Loucy (cell line): ENCODE measurements around the gene C10orf105.
A peak's percentile ranks its signal among the peaks of the same experiment; 100 is the strongest.

Experiments
- H2AFZ ChIP-seq: fragments of 200-600 bp; sonication (generic); 2 replicates; pipeline ENCODE4 v1.6.0; 2016; ENCODE audit warnings: antibody characterized with exemption, mild to moderate bottlenecking, low read length, moderate library complexity
- H3F3A ChIP-seq: fragments of 200-600 bp; 2 replicates; pipeline ENCODE4 v1.6.0; 2016; ENCODE audit warnings: antibody characterized with exemption, low read depth, mild to moderate bottlenecking
- H3K27me3 ChIP-seq: fragments of 200-600 bp; sonication (generic); 2 replicates; pipeline ENCODE4 v1.6.1; 2014; ENCODE audit warnings: low read length, mild to moderate bottlenecking; ENCODE audit not compliant: insufficient read depth, poor library complexity, severe bottlenecking
- H3K36me3 ChIP-seq: fragments of 200-600 bp; sonication (generic); 2 replicates; pipeline ENCODE4 v1.6.1; 2016; ENCODE audit warnings: low read length; ENCODE audit not compliant: insufficient read depth
- H3K4me1 ChIP-seq: fragments of 200-600 bp; sonication (generic); 2 replicates; pipeline ENCODE4 v1.5.1; 2014; ENCODE audit warnings: low read length, mild to moderate bottlenecking; ENCODE audit not compliant: insufficient read depth, poor library complexity, severe bottlenecking
- H3K4me2 ChIP-seq: fragments of 200-600 bp; sonication (generic); 2 replicates; pipeline ENCODE4 v1.6.0; 2014; ENCODE audit warnings: antibody characterized with exemption, low read length, low read depth, mild to moderate bottlenecking; ENCODE audit not compliant: poor library complexity, severe bottlenecking
- H3K4me3 ChIP-seq: fragments of 200-600 bp; sonication (generic); 2 replicates; pipeline ENCODE4 v1.5.1; 2014; ENCODE audit warnings: low read length, mild to moderate bottlenecking, mixed read lengths; ENCODE audit not compliant: poor library complexity, severe bottlenecking
- H3K79me2 ChIP-seq: fragments of 200-600 bp; sonication (generic); 2 replicates; pipeline ENCODE4 v1.6.1; 2014; ENCODE audit warnings: low read length; ENCODE audit not compliant: insufficient read depth
- H3K9ac ChIP-seq: fragments of 200-600 bp; sonication (generic); 2 replicates; pipeline ENCODE4 v1.6.0; 2014; ENCODE audit warnings: mild to moderate bottlenecking, low read depth, low read length, moderate library complexity; ENCODE audit not compliant: poor library complexity, severe bottlenecking
- H3K9me2 ChIP-seq: fragments of 200-600 bp; sonication (generic); replicated peaks from 2 replicates; pipeline ENCODE4 v1.6.1; 2016; ENCODE audit warnings: low read depth, low read length, mixed read lengths
- H3K9me3 ChIP-seq: fragments of 200-600 bp; sonication (generic); 2 replicates; pipeline ENCODE4 v1.6.1; 2014; ENCODE audit warnings: mild to moderate bottlenecking, antibody characterized with exemption, low read length, low read depth; ENCODE audit not compliant: insufficient read depth
- H4K20me1 ChIP-seq: fragments of 200-600 bp; sonication (generic); 2 replicates; pipeline ENCODE4 v1.6.0; 2014; ENCODE audit warnings: antibody characterized with exemption, low read length, mild to moderate bottlenecking; ENCODE audit not compliant: insufficient read depth, poor library complexity, severe bottlenecking
- EZH2phosphoT487 ChIP-seq: fragments of 200-600 bp; IDR thresholded peaks from 2 replicates; pipeline ENCODE4 v1.6.1; 2018; ENCODE audit warnings: antibody characterized with exemption, mild to moderate bottlenecking, moderate library complexity, borderline replicate concordance
- TF ChIP-seq, protein P1 (sequence below): fragments of 200-600 bp; sonication (generic); conservative IDR thresholded peaks from 2 replicates; pipeline ENCODE4 v1.5.1; 2014; ENCODE audit warnings: mild to moderate bottlenecking, antibody characterized with exemption, low read length

The C10orf105 gene

DNA sequence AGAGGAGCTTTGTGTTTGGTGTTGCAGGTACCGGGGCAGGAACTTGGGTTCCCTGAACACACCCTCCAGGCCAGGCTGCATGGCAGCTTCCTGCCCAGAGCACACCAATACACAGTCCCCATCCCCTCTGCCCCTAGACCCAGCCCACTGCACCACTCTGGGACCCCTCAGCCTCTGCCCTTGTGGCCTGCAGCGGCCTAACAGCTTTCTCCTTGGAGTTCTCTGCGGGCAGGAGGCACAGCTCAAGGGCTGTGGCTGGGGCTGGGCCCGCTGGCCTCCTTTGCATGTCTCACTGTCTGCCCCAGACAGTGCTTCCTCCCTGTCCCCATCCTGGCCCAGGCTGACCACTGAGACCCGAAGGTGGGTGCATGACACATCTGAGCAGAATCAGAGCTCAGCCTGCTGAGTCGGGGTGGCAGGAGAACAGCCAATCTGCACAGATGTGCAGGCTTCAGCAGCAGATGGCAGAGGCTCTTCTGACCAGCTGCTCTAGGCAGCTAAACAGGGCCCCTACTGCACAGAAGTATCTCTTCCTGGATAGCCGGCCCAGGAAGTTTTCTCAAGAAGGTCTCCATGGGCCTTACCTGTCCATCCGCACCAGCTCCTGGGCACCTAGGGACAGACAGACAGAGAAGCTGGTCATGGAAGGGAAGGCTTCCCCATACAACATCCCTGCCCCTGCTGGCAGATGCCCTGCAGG is 33.0 kb upstream of the C10orf105 start:
- Histone ChIP-seq H2AFZ (no peak overlapping the region), H3K9ac (peak overlapping the region; percentile 13), H3K9me3 (no peaks in the 10 kb centered on the region), H3K4me2 (peak overlapping the region; percentile 10), H3K4me3 (no peak overlapping the region), H4K20me1 (no peaks in the 10 kb centered on the region), H3K36me3 (no peaks in the 10 kb centered on the region), H3K9me2 (no peaks in the 10 kb centered on the region), H3K27me3 (no peaks in the 10 kb centered on the region), H3K79me2 (no peaks in the 10 kb centered on the region), H3F3A (peaks cover 9% of the 10 kb centered on the region), H3K4me1 (peaks cover 84% of the 10 kb centered on the region)
- TF ChIP-seq, protein P1, sequence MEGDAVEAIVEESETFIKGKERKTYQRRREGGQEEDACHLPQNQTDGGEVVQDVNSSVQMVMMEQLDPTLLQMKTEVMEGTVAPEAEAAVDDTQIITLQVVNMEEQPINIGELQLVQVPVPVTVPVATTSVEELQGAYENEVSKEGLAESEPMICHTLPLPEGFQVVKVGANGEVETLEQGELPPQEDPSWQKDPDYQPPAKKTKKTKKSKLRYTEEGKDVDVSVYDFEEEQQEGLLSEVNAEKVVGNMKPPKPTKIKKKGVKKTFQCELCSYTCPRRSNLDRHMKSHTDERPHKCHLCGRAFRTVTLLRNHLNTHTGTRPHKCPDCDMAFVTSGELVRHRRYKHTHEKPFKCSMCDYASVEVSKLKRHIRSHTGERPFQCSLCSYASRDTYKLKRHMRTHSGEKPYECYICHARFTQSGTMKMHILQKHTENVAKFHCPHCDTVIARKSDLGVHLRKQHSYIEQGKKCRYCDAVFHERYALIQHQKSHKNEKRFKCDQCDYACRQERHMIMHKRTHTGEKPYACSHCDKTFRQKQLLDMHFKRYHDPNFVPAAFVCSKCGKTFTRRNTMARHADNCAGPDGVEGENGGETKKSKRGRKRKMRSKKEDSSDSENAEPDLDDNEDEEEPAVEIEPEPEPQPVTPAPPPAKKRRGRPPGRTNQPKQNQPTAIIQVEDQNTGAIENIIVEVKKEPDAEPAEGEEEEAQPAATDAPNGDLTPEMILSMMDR: no peak
- TF ChIP-seq EZH2phosphoT487: no peak

DNA sequence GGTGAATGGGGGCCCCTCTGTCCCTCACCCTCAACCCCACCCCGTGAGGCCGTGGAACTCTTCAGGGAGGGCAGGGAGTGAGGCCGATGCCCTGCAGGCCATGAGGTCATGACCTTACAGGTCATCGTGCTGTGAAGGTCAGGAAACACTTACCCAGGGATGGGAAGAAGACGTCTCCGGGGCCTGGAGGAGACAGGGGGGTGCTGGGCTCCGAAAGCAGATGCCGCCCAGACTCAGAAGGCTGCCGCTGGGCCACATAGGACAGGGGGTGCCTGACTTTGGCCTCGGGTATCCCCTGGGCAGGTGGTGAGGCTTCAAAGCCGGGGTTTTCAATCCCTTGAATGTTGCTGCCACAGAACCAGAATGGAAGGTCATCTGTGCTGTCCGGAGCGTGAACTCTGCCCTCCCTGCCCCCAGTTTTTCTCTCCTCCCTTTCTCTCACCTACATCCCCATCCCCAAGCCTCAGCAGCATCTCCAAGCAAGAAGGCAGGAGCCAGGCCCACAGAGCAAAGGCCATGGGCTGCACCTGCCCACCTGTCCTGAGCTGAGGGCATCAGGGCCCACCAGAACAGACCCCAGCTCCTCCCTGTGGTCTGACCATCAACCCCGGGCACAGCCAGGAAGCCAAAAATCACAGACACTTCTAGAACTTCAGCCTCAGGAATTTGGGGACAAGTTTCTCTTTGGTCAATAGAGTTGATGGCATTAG is 32.1 kb upstream of the C10orf105 start:
- Histone ChIP-seq H4K20me1 (no peaks in the 10 kb centered on the region), H3K9me2 (no peaks in the 10 kb centered on the region), H3K9me3 (no peaks in the 10 kb centered on the region), H3K4me3 (no peak overlapping the region), H3K4me2 (peak overlapping the region; percentile 10), H3K9ac (no peak overlapping the region), H3F3A (peaks cover 9% of the 10 kb centered on the region), H3K79me2 (no peaks in the 10 kb centered on the region), H3K4me1 (peaks cover 84% of the 10 kb centered on the region), H3K36me3 (no peaks in the 10 kb centered on the region), H2AFZ (no peak overlapping the region), H3K27me3 (no peaks in the 10 kb centered on the region)
- no peak for TF ChIP-seq EZH2phosphoT487
- TF ChIP-seq, protein P1: no peak

DNA sequence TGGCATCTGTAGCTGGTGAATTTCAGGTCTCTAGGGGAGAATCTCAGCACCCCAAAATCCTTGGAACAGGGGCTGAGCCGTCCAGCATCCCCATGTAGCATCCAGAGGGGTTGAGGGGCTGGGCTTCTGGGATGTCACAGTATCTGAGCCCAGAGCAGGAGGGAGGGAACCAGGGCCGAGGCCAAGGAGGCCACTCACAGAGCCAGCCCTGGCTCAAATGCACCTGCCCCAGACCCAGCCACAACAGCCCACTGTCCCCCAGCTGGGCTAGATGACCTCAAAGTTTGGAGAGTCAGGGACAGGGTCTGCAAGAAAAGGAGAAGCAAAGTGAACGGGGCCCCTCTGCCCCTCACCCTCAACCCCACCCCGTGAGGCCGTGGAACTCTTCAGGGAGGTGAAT is 31.4 kb upstream of the C10orf105 start:
- Histone ChIP-seq H3K36me3 (no peaks in the 10 kb centered on the region), H3K27me3 (no peaks in the 10 kb centered on the region), H3K4me2 (no peak overlapping the region), H3F3A (peaks cover 9% of the 10 kb centered on the region), H3K4me3 (no peak overlapping the region), H3K9me2 (no peaks in the 10 kb centered on the region), H3K9me3 (no peaks in the 10 kb centered on the region), H2AFZ (no peak overlapping the region), H3K9ac (peak overlapping the region; percentile 71), H3K4me1 (peaks cover 84% of the 10 kb centered on the region), H3K79me2 (no peaks in the 10 kb centered on the region), H4K20me1 (no peaks in the 10 kb centered on the region)
- TF ChIP-seq EZH2phosphoT487: no peak
- TF ChIP-seq, protein P1: no peak
